ENCODE data around the gene MPST. TPM values are rescaled to one million over a fixed set of nuclear protein-coding genes. Genes with fewer than 3 reads are reported as not detected.

Gene MPST
- total RNA-seq, result 95.5 and 117 TPM in 2 replicates

GRCh38 chr22:37019309-37020191, at the start of gene MPST, which contains the start of gene TST:
Gene MPST (plus strand): TSS chr22:37019742. CDS start chr22:37019837, 95 bp downstream.
Gene TST (minus strand): TSS chr22:37019447. CDS start chr22:37018732, 715 bp downstream.

GRCh38 chr22:37051391-37052385, 32.1 kb downstream of the MPST start, which contains the start of gene KCTD17:
Gene KCTD17 (plus strand): TSS chr22:37051742. CDS start chr22:37051761, 19 bp downstream.

Other genes with a start within 250 kb of the MPST start
- 13.5 and 14.2 TPM in 2 replicates for gene IFT27, start 243.6 kb upstream of the MPST start, total RNA-seq
- not detected in 2 replicates for gene PVALB, start 202.7 kb upstream of the MPST start, total RNA-seq
- not detected in 2 replicates for gene NCF4, start 158.7 kb upstream of the MPST start, total RNA-seq
- 3.5 and 6.6 TPM in 2 replicates for gene CSF2RB, start 106.1 kb upstream of the MPST start, total RNA-seq
- gene TST, start 295 bp upstream of the MPST start, total RNA-seq, result 41.9 and 54.2 TPM in 2 replicates
- 31.2 and 34.5 TPM in 2 replicates for gene KCTD17, start 32.0 kb downstream of the MPST start, total RNA-seq
- gene TMPRSS6, start 90.0 kb downstream of the MPST start, total RNA-seq, result not detected in 2 replicates
- gene IL2RB, start 130.2 kb downstream of the MPST start, total RNA-seq, result not detected in 2 replicates
- gene C1QTNF6, start 168.5 kb downstream of the MPST start, total RNA-seq, result 5.2 and 15.8 TPM in 2 replicates
- gene SSTR3, start 192.7 kb downstream of the MPST start, total RNA-seq, result not detected in 2 replicates
- gene RAC2, start 224.5 kb downstream of the MPST start, total RNA-seq, result 20.8 and 30.0 TPM in 2 replicates

Measured in endothelial cell of coronary artery (primary cell).